ENCODE data around the gene DPP9.
"Not testable (repeated sequence)": the region's sequence is repeated elsewhere in the genome, so short reads cannot be mapped to it uniquely, and the experiment has no call there.

Gene DPP9

GRCh38 chr19:4723595-4724514, at the start of gene DPP9:
Gene DPP9 (minus strand): TSS chr19:4723842. CDS start chr19:4719906, 3,936 bp downstream.
- peak; percentile 99 for DNase-seq

GRCh38 chr19:4773047-4773640, 49.5 kb upstream of the DPP9 start:
- DNase-seq: no peak

GRCh38 chr19:4772566-4772965, 48.9 kb upstream of the DPP9 start:
- DNase-seq: no peak

- peak; percentile 79 for DNase-seq
Measured at GRCh38 chr19:4768934-4769777, 45.5 kb upstream of the DPP9 start.

- no peak for DNase-seq
Measured at GRCh38 chr19:4764393-4764660, 40.7 kb upstream of the DPP9 start.

- DNase-seq: no peak
Measured at GRCh38 chr19:4763021-4763420, 39.4 kb upstream of the DPP9 start.

GRCh38 chr19:4760285-4760650, 36.6 kb upstream of the DPP9 start:
- no peak for DNase-seq

GRCh38 chr19:4759388-4760284, 36.0 kb upstream of the DPP9 start:
- DNase-seq: peak; percentile 77

GRCh38 chr19:4758659-4759058, 35.0 kb upstream of the DPP9 start:
- no peak for DNase-seq

GRCh38 chr19:4758082-4758481, 34.4 kb upstream of the DPP9 start:
- no peak for DNase-seq

- DNase-seq: no peak
Measured at GRCh38 chr19:4755459-4755858, 31.8 kb upstream of the DPP9 start.

GRCh38 chr19:4754248-4754647, 30.6 kb upstream of the DPP9 start:
- no peak for DNase-seq

- DNase-seq: no peak
Measured at GRCh38 chr19:4749870-4750590, 26.4 kb upstream of the DPP9 start.

GRCh38 chr19:4748589-4748988, 24.9 kb upstream of the DPP9 start:
- no peak for DNase-seq

GRCh38 chr19:4748185-4748584, 24.5 kb upstream of the DPP9 start:
- no peak for DNase-seq

GRCh38 chr19:4745986-4746385, 22.3 kb upstream of the DPP9 start:
- DNase-seq: no peak

GRCh38 chr19:4745175-4745574, 21.5 kb upstream of the DPP9 start:
- DNase-seq: not testable (repeated sequence)

- no peak for DNase-seq
Measured at GRCh38 chr19:4744451-4745174, 21.0 kb upstream of the DPP9 start.

- no peak for DNase-seq
Measured at GRCh38 chr19:4742723-4743646, 19.3 kb upstream of the DPP9 start.

- DNase-seq: no peak
Measured at GRCh38 chr19:4740092-4740491, 16.4 kb upstream of the DPP9 start.
